ENCODE measurements around the gene HS3ST6.
"Not testable (repeated sequence)": the region's sequence is repeated elsewhere in the genome, so short reads cannot be mapped to it uniquely, and the experiment has no call there.

The HS3ST6 gene

GRCh38 chr16:1926271-1926670 is 8.1 kb upstream of the HS3ST6 start:
- DNase-seq (ENCODE audit: low read depth) = no peak

GRCh38 chr16:1924095-1924494 is 5.9 kb upstream of the HS3ST6 start:
- no peak for DNase-seq (ENCODE audit: low read depth)

DNA sequence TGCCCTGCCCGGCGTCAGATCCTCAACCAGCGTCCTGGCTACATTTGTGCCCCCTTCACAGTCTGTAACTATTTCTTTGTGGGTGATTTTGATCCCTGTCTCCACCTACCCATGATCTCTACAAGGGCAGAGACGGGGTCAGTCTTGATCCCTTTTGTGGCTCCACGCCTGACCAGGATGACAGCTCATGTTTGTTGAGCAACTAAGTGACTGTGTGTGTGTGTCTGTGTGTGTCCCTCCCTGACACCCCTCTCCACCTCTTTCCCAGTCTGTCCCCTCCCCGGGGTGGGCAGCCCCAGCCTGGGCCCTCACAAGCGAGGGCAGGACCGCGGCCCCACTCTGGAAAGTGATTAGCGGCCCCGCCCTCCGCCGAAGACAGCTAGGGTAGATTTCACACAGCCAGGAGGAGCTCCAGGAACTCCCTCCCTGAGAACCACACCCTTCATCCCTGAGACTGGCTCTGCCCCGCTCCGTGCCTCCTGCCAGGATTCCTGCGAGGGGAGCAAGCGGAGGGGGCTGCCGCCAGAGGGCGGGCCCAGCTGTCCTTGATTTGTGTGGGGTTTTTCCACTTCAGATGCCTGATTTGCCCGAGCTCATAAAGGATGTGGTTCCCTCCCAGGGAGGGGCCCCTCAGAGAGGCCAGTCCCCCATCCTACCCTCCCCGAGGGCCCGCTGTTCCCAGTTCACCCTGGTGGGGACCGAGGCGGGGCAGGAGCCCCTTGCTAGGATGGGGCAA is 5.3 kb upstream of the HS3ST6 start:
- no peak for DNase-seq (ENCODE audit: low read depth)

- no peak for DNase-seq (ENCODE audit: low read depth)
Observed at GRCh38 chr16:1922357-1922756, 4.1 kb upstream of the HS3ST6 start.

DNA sequence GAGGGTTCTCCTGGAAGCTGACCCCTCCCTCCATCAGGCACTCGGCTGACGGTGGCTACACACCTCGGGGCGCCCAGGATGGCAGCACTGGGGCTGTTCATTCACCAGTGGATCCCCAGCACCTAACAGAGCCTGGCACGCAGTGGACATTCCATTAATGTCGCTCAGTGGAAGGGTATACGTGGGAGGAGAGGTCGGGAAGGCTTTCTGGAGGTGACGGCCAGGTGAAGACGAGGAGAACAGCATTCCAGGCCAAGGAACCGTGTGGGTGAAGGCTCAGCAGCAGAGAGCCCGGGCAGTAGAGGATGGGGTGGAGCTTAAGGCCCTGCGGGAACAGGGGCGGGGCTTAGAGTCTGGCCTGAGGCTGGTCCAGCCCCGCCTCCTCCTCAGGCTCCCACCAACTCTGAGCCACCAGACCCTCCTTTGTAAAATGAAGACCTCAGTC is 2.5 kb upstream of the HS3ST6 start:
- DNase-seq (ENCODE audit: low read depth) = no peak

DNA sequence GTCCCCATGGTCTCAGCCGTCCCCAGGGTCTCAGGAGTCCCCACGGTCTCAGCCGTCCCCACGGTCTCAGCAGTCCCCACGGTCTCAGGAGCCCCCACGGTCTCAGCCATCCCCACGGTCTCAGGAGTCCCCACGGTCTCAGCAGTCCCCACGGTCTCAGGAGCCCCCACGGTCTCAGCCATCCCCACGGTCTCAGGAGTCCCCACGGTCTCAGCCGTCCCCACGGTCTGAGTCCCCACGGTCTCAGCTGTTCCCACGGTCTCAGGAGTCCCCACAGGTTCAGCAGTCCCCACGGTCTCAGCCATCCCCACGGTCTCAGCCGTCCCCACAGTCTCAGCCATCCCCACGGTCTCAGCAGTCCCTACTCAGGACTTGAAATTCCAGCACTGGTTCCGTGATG is 1.9 kb upstream of the HS3ST6 start:
- not testable (repeated sequence) for DNase-seq (ENCODE audit: low read depth)

GRCh38 chr16:1919327-1919998 is 1.2 kb upstream of the HS3ST6 start:
- DNase-seq (ENCODE audit: low read depth) = no peak

DNA sequence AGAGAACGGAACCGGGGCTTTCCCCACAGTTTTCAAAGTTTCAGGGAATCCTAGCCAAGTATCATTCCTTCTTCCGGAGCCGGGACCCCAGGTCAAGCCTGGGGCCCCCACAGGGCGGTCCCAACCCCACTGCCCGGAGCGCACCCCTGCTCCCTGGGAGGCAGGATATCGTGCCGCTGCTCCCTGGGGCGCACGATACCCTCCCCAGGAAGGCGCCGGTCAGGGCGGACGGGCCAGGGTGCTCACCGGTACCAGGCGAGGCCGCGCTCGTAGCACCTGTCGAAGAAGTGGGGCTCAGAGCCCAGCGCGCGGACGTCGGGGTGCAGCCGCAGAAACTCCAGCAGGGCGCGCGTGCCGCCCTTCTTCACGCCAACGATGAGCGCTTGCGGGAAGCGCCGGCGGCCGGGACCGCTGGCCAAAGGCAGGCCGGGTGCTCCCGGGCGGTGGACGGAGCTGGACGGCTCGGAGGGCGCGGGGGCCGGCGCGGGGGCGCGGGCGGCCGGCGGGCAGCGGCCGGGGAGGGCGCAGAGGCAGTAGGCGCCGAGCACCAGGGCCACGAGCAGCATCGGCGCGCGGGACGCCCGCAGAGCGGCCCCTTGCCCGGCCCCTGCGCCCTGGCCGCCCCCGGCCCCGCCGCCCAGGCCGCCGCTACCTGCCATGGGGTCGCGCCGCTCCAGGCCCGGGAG is 407 bp downstream of the HS3ST6 start:
- DNase-seq (ENCODE audit: low read depth) = no peak

- no peak for DNase-seq (ENCODE audit: low read depth)
Observed at GRCh38 chr16:1917056-1917664, 1.1 kb downstream of the HS3ST6 start.

DNA sequence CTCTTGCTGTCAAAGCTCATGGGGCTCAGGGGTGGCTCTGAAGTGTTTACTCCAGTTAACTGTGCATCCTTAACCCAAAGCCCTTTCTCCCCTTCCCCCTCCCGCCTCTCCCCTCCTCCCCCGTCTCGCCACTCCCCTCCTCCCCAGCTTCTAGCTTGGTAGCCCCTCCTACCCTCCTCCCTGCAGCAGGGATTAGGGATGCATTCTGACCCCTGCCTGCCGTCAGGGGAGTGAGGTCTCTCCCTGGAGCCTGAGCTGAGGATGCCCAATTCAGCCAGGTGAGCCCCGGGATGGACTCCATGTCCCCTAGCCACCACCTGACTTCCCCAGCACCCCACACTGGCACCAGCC is 1.6 kb downstream of the HS3ST6 start:
- no peak for DNase-seq (ENCODE audit: low read depth)

GRCh38 chr16:1915732-1916639 is 2.2 kb downstream of the HS3ST6 start:
- no peak for DNase-seq (ENCODE audit: low read depth)

DNA sequence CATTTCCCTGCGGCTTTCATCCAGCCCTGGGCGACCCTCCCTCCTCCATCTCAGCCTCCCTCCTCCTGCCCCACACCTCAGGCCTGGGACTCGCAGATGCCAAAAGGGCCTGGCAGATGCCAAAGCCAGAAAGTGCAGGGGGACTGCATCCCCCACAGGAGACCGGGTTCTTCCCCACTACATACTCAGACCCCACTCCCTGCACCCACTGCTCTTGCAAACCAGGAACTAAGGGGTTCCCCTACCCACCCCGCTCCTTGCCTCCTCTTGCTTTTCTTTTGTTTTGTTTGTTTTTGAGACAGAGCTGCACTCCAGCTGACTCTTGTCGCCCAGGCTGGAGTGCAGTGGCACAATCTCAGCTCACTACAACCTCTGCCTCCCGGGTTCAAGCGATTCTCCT is 3.2 kb downstream of the HS3ST6 start:
- DNase-seq (ENCODE audit: low read depth) = no peak

DNA sequence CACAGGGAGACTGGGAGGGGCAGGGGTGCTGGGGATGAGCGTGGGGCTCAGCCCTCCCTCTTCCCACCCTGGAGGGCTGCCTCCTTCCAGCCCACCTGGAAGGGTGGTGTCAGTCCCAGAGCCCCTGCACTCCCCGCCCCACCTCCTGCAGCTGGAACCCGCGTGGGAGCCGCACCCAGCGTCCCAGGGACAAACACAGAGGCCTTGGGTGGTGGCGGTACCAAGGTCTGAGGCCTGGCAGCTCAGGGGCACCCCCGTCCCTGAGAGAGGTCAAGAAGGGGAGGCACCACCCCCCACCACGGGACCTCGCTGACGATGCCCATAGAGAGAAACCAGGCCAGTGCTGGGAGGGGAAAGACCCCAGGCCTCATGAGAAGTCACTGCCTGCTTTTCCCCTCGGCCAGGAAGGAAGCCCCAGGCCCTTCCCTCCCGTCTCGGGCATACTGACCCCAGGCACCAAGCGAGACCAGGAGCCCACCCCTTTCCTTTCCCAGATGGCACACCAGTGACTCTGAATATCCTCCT is 4.1 kb downstream of the HS3ST6 start:
- no peak for DNase-seq (ENCODE audit: low read depth)

GRCh38 chr16:1913327-1914083 is 4.7 kb downstream of the HS3ST6 start:
- DNase-seq (ENCODE audit: low read depth) = no peak

- no peak for DNase-seq (ENCODE audit: low read depth)
Observed at GRCh38 chr16:1912215-1912543, 6.0 kb downstream of the HS3ST6 start.

DNA sequence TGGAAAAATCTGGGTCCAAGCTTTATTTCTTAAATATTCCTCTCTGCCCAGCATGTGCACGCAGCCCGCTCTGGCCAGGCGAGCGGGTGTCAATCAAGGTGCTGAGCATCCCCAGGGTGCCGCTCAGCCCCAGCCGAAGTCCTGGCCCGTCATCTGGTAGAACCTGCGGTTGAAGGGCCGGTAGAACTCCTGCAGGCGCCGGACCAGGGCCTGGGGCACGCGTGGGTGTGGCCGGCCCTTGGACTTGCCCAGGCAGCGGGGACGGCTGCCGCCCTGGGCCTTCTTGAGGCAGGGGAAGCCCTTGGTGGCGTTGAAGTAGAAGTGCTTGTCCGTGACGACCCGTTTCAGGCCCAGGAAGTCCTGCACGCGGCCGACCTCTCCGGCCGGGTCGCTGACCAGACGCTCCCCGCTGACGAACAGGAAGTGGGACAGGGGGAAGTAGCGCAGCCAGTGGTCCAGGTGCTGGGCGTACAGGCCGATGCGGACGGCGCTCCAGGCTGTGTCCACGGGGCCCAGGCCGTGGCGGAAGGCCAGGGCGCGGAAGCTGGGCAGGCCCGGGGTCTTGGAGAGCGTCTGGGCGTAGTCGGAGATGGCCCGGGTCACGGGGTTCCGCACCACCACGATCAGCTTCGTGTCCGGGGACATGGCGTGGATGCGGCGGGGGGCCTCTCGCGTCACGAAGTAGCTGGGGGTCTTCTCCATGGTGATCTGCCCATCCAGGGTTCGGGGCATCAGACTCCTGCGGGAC is 6.6 kb downstream of the HS3ST6 start:
- no peak for DNase-seq (ENCODE audit: low read depth)

- no peak for DNase-seq (ENCODE audit: low read depth)
Observed at GRCh38 chr16:1909561-1910231, 8.5 kb downstream of the HS3ST6 start.

DNA sequence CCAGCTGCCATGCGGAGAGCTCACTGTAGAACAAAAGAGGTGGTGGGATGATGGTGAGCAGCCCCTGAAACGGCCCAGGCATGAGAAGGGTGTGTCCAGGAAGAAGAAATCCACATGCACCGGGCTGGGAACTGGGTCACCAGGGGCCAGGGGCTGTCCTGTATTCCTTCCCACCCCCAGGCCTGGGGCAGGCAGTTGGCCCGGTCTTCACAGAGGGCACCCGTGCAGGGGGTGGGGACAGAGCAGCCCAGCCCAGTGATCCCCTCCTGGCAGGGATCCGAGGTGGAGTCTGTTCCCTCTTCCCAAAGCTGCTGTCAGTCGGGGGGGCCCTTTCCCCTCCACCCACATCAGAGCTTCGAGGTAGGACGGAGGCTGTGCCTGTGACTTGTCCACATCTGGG is 9.2 kb downstream of the HS3ST6 start:
- DNase-seq (ENCODE audit: low read depth) = no peak

DNA sequence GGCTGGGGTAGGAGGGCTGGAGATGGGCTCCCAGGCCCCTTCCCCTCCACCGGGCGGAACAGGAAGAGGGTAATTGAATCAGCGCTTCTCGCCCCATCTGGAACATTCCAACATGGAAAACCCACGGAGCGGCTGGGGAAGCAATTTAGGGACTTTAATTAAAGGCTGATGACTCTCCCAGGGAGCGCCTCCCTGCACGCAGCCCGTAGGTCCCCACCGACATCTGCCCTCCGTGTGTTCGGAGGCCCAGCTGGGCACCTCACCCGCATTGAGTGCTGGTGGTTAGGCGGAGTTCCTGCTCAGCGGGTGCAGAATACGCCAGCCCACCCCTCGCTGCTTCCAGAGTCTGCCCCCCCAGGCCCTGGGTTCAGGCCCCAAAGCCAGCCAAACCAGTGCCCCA is 10.0 kb downstream of the HS3ST6 start:
- no peak for DNase-seq (ENCODE audit: low read depth)
